Thyroid gland (tissue), 4 donors: ENCODE results near the gene SNX27.

Source experiments
- CTCF ChIP-seq, 6 experiments: fragments of 200-600 bp in 3 of 6; fragments of 450-650 bp in 3 of 6; sonication (generic) in 3 of 6; IDR thresholded peaks; one replicate each; pipeline ENCODE4 v1.5.1; 2016 to 2019; ENCODE audit warnings: antibody characterized with exemption in 6 of 6, mild to moderate bottlenecking in 2 of 6, inconsistent platforms in 1 of 6, moderate library complexity in 1 of 6
- POLR2A ChIP-seq, 2 donors: fragments of 450-650 bp; IDR thresholded peaks; one replicate each; pipeline ENCODE4 v1.6.1; 2017; ENCODE audit warnings: antibody characterized with exemption in 2 of 2, mild to moderate bottlenecking in 2 of 2, moderate library complexity in 1 of 2

GRCh38 chr1:151613282-151613780 lies 1.5 kb downstream of the SNX27 start:
- TF ChIP-seq CTCF (IDR thresholded peaks at IDR 0.05) (no peak), POLR2A (IDR thresholded peaks at IDR 0.05) (no peak)
